ENCODE results near the gene MYD88. TPM values are rescaled to one million over a fixed set of nuclear protein-coding genes. Genes with fewer than 3 reads are reported as not detected.
A peak's percentile ranks its signal among the peaks of the same experiment; 100 is the strongest.

The MYD88 gene
- total RNA-seq, 2 experiments from 2014 or later, result 29.3 to 31.8 TPM

GRCh38 chr3:38190481-38190881, 52.0 kb downstream of the MYD88 start:
- ChIA-PET POLR2A (interaction anchor here (0.9 to 1.1 kb wide), 2 partner anchors 9 to 26 kb away, joined by 3 to 4 read pairs; no protein-coding TSS in a partner anchor), CTCF (interaction anchor here (0.9 to 2.1 kb wide), 5 partner anchors 9 to 465 kb away, joined by 3 to 6 read pairs (median 5); no protein-coding TSS in a partner anchor)
- Mint-ChIP-seq H3K4me3 (no peak overlapping the region), H3K4me1 (ENCODE audit: low read depth) (peaks cover 2% of the 10 kb centered on the region), H3K27me3 (no peaks in the 10 kb centered on the region), H3K27ac (no peak overlapping the region), H3K9me3 (no peaks in the 10 kb centered on the region), H3K36me3 (ENCODE audit: low read depth) (peaks cover 38% of the 10 kb centered on the region)
- intact Hi-C loops (cut with micrococcal nuclease), result no loop called here
- DNase-seq, result no peak
- peak; percentile 47 for ATAC-seq
- TF ChIP-seq, protein P1, sequence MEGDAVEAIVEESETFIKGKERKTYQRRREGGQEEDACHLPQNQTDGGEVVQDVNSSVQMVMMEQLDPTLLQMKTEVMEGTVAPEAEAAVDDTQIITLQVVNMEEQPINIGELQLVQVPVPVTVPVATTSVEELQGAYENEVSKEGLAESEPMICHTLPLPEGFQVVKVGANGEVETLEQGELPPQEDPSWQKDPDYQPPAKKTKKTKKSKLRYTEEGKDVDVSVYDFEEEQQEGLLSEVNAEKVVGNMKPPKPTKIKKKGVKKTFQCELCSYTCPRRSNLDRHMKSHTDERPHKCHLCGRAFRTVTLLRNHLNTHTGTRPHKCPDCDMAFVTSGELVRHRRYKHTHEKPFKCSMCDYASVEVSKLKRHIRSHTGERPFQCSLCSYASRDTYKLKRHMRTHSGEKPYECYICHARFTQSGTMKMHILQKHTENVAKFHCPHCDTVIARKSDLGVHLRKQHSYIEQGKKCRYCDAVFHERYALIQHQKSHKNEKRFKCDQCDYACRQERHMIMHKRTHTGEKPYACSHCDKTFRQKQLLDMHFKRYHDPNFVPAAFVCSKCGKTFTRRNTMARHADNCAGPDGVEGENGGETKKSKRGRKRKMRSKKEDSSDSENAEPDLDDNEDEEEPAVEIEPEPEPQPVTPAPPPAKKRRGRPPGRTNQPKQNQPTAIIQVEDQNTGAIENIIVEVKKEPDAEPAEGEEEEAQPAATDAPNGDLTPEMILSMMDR (IDR thresholded peaks at IDR 0.05), result no peak

Other genes starting within 250 kb of the MYD88 start
- 10 to 100 TPM; 11.4 to 11.7 TPM for gene VILL, start 147.9 kb upstream of the MYD88 start, total RNA-seq
- 1 to 10 TPM; 6.2 to 8.2 TPM for gene PLCD1, start 109.0 kb upstream of the MYD88 start, total RNA-seq
- under 1 TPM; 0.20 to 0.36 TPM for gene DLEC1, start 99.5 kb upstream of the MYD88 start, total RNA-seq
- gene ACAA1, start 1.5 kb upstream of the MYD88 start, total RNA-seq, result 10 to 100 TPM; 70.1 to 72.0 TPM
- gene OXSR1, start 26.9 kb downstream of the MYD88 start, total RNA-seq, result 10 to 100 TPM; 56.5 to 57.9 TPM
- gene SLC22A13, start 127.2 kb downstream of the MYD88 start, total RNA-seq, result under 1 TPM; 0.18 to 0.31 TPM
- gene SLC22A14, start 143.6 kb downstream of the MYD88 start, total RNA-seq, result not detected
- gene XYLB, start 208.1 kb downstream of the MYD88 start, total RNA-seq, result 1 to 10 TPM; 4.4 to 4.7 TPM